Right hindlimb (tissue), 1 donor: ENCODE data around the gene ALX4.

Experiments
- DNase-seq: peaks from one replicate; pipeline ENCODE4 v3.0.0-alpha.2; 2018

ALX4 gene

DNA sequence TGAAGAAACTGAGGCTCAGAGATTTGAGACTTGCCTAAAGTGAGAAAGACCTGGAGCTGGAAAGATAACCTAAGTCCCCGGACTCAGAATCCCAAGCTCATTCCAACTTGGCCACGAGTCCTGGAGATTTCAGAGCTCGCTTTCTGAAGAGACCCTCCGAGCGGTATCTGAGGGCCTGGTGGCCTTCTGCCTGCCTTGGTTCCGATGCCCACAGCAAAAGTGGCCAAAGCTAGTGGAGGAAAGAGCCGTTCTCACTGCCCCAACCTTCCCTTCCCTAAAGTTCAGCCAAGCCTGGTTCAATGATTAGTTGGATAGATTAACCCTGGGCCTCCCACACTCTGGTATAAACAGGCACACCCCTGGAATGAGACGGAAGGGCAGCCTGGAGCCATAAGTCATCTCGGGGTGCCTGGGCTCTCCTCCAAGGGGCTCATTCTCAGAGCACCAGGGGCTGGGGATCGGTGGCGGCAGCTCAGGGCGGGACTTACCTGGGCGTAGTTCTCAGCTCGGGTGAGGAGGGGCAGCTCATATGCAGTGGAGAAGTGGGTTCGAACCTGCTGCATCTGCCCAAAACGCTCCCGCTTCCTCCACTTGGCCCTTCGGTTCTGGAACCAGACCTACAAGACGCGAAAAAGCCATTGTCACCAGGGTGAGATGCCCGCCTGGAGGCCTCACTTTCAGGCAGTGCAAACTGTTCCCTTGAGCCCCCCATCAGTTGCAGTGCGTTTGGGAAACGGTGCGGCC, 42.8 kb downstream of the ALX4 start:
- DNase-seq, result no peak

GRCh38 chr11:44266056-44266780, 43.7 kb downstream of the ALX4 start:
- DNase-seq, result peak; percentile 14

DNA sequence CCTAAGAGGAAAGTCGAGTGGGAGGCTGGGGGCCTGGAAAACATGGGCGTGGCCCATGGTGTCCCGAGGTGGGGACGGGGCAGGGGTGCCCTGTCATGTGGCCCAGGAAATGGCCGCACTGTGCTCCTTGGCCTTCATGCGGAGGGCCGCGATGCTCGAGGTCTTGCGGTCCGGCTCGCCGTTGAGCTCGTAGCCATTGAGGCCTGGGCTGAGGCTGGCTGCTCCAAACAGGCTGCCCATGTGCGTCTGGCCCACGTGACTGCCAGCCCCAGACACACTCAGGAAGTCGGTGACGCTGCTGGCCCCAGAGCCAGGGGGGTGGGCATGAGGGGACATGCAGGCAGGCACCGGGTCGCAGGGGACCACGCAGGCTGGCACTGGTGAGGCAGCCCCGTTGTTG, 45.2 kb downstream of the ALX4 start:
- DNase-seq, result no peak

DNA sequence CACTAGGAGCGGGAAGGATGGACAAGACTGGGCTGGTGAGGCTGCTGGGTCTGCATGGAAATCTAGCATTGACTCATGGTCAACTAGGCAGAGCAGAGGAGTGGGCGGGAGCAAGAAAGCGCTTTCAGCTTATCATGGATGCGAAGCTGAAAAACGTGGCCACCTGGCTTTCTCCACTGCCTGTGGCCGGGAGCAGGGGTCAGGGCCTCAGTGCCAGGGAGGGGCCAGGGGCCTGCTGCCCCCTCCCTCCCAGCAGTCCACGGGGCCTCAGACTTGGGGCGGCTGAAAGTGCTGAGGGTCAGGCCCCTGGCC, 45.5 kb downstream of the ALX4 start:
- DNase-seq, result no peak

- DNase-seq, result no peak
These were observed 46.1 kb downstream of the ALX4 start for GRCh38 chr11:44263738-44264437.

DNA sequence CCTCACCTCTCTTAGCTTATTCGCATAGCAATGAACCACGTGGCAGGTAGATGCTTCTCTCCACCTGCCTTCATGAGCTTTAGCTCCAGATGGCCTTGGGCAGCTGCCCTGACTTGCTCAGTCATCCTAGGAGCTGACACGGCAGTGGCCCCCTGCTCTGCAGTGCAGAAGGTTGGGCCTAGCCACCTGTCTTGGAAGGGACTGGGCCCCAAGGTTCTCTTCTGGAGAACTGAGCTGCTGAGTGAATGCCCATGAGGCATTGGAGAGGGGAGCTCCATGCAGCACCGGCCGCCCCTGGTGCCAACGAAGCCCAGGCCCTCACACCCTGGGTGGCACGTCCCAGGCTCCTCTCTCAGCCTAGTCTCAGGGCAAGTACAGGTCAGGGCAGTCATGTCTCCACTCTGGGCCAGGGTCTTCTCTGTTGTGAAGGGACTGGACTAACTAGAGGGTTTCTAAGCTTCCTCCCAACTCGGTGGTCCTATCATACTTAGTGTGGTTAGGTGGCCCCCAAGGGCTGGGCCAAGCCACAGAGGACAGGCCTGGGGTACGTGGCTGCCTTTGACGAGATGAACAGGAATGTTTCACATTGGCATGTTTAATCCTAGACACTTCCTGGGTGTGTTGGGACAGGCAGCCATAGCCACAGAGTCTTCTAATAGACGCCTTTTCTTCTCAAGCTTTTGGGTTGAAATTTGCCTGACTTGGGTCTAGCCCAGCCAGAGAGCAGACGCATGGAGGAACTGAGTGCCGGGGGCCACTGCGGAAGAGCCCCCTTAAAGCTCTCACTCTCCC, 47.9 kb downstream of the ALX4 start:
- DNase-seq, result no peak

- no peak for DNase-seq
These were observed 49.9 kb downstream of the ALX4 start for GRCh38 chr11:44260081-44260480.

GRCh38 chr11:44258839-44259420, 51.0 kb downstream of the ALX4 start:
- DNase-seq, result no peak

DNA sequence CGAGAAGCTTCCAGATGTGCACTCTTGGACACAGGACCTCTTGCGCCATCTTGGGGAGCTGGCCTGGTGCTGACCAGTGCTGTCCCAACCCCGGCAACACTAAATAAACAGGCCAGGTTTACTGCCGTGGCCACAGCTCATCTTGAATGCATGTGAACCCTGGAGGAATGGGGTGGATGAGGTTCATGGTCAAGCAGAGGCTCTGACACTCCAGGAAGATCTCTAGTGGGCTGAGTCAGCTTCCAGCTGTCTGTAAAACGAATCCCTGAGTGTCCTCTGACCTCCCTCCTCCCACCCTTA, 51.8 kb downstream of the ALX4 start:
- DNase-seq, result no peak

DNA sequence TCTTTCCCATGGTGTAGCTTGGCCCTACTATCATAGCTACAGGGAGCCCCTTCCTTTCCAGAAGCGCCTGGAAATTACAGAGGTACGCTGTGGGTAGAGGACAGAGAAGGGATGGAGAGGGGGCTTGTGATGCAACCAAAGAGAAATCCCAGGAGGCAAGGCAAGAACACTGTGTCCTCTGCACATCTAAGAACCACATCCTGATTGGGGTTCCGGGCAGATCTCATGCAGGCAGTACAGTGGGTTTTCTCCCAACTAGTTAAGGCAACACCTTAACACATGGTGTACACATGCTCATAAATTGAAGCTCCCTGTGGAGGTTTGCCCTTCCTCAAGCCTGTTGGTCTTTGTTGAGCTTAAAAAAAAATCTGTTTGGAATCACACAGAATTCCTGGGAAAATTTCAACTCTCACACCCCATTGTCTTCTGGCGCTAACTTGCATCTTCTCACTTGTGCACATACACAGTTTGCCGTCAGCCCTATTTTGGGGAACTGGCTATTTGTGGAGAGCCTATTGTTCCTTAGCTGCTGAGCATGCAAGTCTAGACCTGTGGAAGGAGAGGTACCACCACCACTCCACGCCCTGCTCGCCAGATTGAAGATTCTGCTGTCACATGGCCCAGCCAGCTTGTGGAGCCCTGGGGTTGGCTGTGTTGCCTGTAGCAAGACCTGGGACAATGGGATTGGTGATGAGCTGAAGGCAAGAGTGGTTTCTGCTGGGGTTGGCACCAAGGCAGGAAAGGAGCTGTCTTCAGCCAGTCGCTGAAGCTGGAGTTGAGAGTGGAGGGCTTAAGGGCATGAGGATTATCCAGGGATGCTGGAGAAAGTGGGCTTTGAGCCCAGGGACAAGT, 52.4 kb downstream of the ALX4 start:
- DNase-seq, result no peak

DNA sequence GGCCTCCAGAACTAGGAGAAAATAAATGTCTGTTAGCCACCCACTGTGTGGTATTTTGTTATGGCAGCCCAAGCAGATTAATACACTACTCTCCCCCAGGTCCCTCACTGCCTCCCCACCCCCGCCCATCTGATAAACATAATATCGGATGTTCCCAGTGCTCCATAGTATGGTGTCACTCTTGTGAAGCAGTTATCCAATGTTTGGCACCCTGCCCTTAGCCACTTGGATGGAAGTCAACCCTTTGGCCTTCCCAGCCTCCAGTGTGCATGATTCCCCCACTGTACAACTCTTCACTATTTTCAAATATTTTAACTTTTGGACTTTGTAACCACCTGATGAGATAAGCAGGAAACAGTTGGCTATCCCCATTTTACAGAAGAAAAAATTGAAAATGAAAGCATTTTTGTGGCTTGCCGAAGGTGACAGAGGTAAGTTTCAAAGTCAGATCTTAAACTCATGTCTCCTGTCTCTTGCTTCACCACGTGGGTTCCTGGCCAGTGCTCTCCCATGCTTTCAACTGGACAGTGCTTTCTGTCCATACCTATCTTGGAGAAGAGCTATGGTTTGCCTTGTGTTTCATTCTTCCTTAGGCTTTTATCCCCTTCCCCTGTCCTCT, 53.2 kb downstream of the ALX4 start:
- no peak for DNase-seq

- DNase-seq, result no peak
These were observed 54.4 kb downstream of the ALX4 start for GRCh38 chr11:44255406-44256071.

- no peak for DNase-seq
These were observed 56.8 kb downstream of the ALX4 start for GRCh38 chr11:44252999-44253602.

DNA sequence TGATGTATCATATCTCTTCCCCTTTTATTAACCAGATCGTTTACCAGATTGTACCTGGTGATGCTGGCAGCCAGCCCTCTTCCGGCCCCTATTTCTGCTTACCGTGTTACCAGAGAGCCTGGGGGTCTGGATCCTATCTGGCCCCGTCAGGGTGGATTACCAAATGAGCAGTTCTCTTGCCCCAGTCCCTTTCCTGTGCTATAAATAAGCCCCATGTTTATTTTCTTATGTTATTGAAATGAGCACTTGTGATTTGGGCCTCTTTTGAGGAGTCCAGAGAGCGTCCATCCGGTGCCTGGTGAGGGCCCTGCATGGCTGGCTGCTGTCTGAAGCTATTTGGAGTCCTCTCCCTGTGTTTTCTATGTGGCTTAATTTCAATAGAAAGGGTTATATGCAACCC, 59.5 kb downstream of the ALX4 start:
- no peak for DNase-seq

GRCh38 chr11:44248109-44248508, 61.8 kb downstream of the ALX4 start:
- peak; percentile 55 for DNase-seq

- no peak for DNase-seq
These were observed 62.4 kb downstream of the ALX4 start for GRCh38 chr11:44247508-44247907.

DNA sequence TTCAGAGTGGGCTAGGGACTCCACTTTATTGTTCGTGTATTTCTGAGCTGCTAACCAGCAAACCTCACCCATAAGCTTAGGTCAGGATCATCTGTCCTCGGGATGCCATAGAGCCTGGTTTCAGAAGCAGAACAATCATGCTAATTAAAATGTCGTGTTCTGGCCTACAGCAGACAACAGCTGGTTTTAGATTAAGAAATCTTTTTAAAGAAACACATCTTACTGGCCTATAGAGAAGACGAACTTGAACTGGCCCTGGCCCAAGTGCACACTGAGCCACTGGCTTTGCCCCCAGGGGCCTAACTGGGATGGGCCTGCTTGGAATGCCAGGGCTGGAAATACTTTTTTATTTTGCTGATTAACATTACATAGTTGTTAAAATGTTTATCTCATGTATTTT, 63.2 kb downstream of the ALX4 start:
- DNase-seq, result peak; percentile 65

GRCh38 chr11:44244639-44245310, 65.2 kb downstream of the ALX4 start:
- no peak for DNase-seq

GRCh38 chr11:44243595-44244343, 66.2 kb downstream of the ALX4 start:
- DNase-seq, result no peak
